DOHH2 (cell line): ENCODE data around the gene RBM6.
"Not testable (repeated sequence)": the region's sequence is repeated elsewhere in the genome, so short reads cannot be mapped to it uniquely, and the experiment has no call there.

Source experiments
- H3F3A ChIP-seq: fragments of 200-600 bp; sonication (generic), shearing (Covaris generic); 2 replicates; pipeline ENCODE4 v1.6.0; 2016; ENCODE audit warnings: antibody characterized with exemption, mild to moderate bottlenecking; ENCODE audit not compliant: control insufficient read depth, insufficient read depth
- H3K27ac ChIP-seq: fragments of 200-600 bp; sonication (generic); 2 replicates; pipeline ENCODE4 v1.5.1; 2014; ENCODE audit warnings: low read depth, mild to moderate bottlenecking, low read length, moderate library complexity
- H3K27me3 ChIP-seq: fragments of 200-600 bp; sonication (generic); 2 replicates; pipeline ENCODE4 v1.6.1; 2014; ENCODE audit warnings: mild to moderate bottlenecking, low read length, mixed read lengths; ENCODE audit not compliant: control insufficient read depth
- H3K36me3 ChIP-seq: fragments of 200-600 bp; sonication (generic); 2 replicates; pipeline ENCODE4 v1.6.1; 2014; ENCODE audit warnings: mild to moderate bottlenecking, low read length, moderate library complexity, mixed read lengths; ENCODE audit not compliant: control insufficient read depth
- H3K4me1 ChIP-seq: fragments of 200-600 bp; sonication (generic); 2 replicates; pipeline ENCODE4 v1.6.1; 2014; ENCODE audit warnings: mild to moderate bottlenecking, low read length, mixed read lengths; ENCODE audit not compliant: control insufficient read depth
- H3K4me2 ChIP-seq: fragments of 200-600 bp; sonication (generic); 2 replicates; pipeline ENCODE4 v1.6.0; 2014; ENCODE audit warnings: mild to moderate bottlenecking, low read length, moderate library complexity
- H3K4me3 ChIP-seq: fragments of 200-600 bp; sonication (generic); 2 replicates; pipeline ENCODE4 v1.5.1; 2014; ENCODE audit warnings: mild to moderate bottlenecking, low read length, mixed read lengths
- H3K79me2 ChIP-seq: fragments of 200-600 bp; sonication (generic); 2 replicates; pipeline ENCODE4 v1.6.1; 2014; ENCODE audit warnings: mild to moderate bottlenecking, low read length, mixed read lengths; ENCODE audit not compliant: control insufficient read depth
- H3K9me2 ChIP-seq: fragments of 200-600 bp; sonication (generic); replicated peaks from 2 replicates; pipeline ENCODE4 v1.6.1; 2014; ENCODE audit warnings: mild to moderate bottlenecking, low read length, mixed read lengths; ENCODE audit not compliant: control insufficient read depth
- H3K9me3 ChIP-seq: fragments of 200-600 bp; sonication (generic); 2 replicates; pipeline ENCODE4 v1.6.1; 2014; ENCODE audit warnings: antibody characterized with exemption, low read length, mixed read lengths; ENCODE audit not compliant: control insufficient read depth, insufficient read depth
- H4K20me1 ChIP-seq: fragments of 200-600 bp; sonication (generic); 2 replicates; pipeline ENCODE4 v1.6.0; 2014; ENCODE audit warnings: low read depth, mild to moderate bottlenecking, antibody characterized with exemption, low read length, moderate library complexity; ENCODE audit not compliant: control insufficient read depth, insufficient read depth
- EZH2phosphoT487 ChIP-seq: fragments of 200-600 bp; sonication (generic); IDR thresholded peaks from 2 replicates; pipeline ENCODE4 v1.6.1; 2017; ENCODE audit warnings: borderline replicate concordance, mild to moderate bottlenecking, antibody characterized with exemption, low read length, moderate library complexity, mixed read lengths
- TF ChIP-seq, protein P1 (sequence below): fragments of 200-600 bp; sonication (generic); IDR thresholded peaks from one replicate; pipeline ENCODE4 v1.5.1; 2014; ENCODE audit warnings: antibody characterized with exemption, mild to moderate bottlenecking, low read depth, low read length; ENCODE audit not compliant: poor library complexity, severe bottlenecking

Gene RBM6

DNA sequence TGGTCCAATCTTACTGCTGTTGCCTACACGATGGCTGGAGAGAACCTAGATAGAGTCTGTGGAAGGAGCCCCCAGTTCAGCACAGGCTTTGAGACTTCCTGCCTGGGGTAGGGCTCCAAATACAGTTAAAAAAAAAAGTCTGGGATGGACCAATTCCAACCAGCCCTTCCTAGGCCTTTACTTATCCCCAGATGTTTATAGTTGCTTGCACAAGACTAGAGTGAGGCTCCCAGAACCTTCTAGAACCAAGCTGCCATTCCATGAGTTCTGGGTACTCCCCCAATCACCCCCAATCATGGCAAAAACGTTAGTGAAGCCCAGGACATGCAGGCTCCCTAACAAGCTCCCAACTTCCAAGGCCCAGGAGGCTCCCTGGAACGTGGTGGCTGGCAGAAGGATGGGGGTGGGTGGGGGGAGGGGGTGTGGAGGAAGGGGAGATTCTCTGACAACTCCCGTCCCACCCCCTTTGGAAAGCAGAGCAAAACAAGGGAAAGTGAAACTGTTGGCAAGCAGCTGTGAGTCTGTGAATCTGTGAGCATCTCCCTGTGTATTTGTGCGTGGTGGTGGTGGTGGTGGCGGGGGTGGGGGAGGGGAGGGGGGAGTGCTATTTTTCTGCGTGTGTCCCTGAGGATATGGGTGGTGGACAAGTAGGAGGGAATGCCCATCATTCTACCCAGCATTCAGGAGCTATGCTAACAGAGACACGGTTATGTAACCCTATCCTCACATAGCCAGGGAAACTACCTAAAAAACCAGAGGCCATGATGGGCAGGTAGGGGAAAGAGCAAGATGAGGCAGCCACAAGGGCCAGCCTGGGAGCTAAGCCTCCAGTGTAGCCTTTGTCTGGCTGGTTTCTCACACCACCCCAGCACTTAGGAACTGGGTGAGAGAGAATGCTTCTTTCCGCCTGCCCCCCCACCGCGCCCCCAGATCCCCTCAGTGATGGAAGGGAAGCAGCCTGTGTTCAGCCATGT is 38.3 kb upstream of the RBM6 start:
- no peak overlapping the region for H3K27ac ChIP-seq
- no peak overlapping the region for H3K4me2 ChIP-seq
- H3K9me2 ChIP-seq = no peaks in the 10 kb centered on the region
- H3F3A ChIP-seq = no peaks in the 10 kb centered on the region; the same call in 1 of the 2 replicates
- no peaks in the 10 kb centered on the region for H4K20me1 ChIP-seq
- H3K79me2 ChIP-seq = peaks cover 11% of the 10 kb centered on the region
- H3K36me3 ChIP-seq = no peaks in the 10 kb centered on the region
- H3K4me1 ChIP-seq = peaks cover 52% of the 10 kb centered on the region
- H3K4me3 ChIP-seq = no peak overlapping the region
- no peaks in the 10 kb centered on the region for H3K27me3 ChIP-seq
- no peaks in the 10 kb centered on the region for H3K9me3 ChIP-seq
- TF ChIP-seq EZH2phosphoT487 = no peak
- TF ChIP-seq, protein P1, sequence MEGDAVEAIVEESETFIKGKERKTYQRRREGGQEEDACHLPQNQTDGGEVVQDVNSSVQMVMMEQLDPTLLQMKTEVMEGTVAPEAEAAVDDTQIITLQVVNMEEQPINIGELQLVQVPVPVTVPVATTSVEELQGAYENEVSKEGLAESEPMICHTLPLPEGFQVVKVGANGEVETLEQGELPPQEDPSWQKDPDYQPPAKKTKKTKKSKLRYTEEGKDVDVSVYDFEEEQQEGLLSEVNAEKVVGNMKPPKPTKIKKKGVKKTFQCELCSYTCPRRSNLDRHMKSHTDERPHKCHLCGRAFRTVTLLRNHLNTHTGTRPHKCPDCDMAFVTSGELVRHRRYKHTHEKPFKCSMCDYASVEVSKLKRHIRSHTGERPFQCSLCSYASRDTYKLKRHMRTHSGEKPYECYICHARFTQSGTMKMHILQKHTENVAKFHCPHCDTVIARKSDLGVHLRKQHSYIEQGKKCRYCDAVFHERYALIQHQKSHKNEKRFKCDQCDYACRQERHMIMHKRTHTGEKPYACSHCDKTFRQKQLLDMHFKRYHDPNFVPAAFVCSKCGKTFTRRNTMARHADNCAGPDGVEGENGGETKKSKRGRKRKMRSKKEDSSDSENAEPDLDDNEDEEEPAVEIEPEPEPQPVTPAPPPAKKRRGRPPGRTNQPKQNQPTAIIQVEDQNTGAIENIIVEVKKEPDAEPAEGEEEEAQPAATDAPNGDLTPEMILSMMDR = no peak

DNA sequence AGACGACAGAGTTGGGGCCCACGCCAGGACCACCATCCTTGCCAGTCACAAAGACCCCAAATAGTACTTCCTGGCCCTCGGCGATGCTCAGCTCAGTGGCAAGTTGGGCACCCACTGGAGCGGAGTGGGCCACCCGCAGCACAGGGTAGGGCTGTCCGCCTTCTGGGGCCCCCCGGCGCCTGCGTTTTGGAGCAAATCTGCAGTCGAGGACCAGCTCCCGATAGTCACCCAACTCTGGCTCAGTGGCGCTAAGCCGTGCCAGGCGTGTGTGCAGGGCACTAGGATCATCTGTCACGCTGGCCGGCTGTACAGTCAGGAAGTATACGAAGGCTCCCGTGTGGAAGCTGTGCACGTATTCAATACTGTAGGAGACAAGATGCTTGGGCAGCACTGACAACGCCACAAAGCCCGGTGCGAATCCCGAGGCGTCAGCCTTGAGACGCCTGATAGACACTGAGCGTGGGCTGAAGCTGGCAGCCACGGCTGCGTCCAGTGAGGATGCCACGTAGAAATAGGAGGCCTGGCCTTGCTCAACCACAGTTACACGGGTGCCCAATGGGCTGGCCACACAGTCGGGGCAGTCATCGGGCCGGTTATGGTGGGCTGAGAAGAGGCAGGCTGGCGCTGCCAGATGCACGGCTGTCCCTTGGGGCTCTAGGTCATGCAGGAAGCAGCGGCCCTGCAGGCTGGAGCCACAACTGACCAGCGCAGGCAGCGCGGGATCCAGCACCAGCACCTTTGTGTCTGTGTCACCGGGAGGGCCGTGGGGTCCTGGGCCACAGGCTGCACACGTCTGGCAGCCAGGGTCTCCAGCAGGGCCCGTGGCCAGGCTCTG is 37.2 kb upstream of the RBM6 start:
- Histone ChIP-seq H3K36me3 (no peaks in the 10 kb centered on the region), H3K9me2 (no peaks in the 10 kb centered on the region), H3K4me3 (no peak overlapping the region), H3K4me1 (peaks cover 55% of the 10 kb centered on the region), H3K4me2 (no peak overlapping the region), H3K79me2 (peaks cover 11% of the 10 kb centered on the region), H3F3A (no peaks in the 10 kb centered on the region; the same call in 1 of the 2 replicates), H3K27me3 (no peaks in the 10 kb centered on the region), H3K9me3 (no peaks in the 10 kb centered on the region), H4K20me1 (no peaks in the 10 kb centered on the region), H3K27ac (no peak overlapping the region)
- TF ChIP-seq EZH2phosphoT487 = no peak
- TF ChIP-seq, protein P1 = no peak

DNA sequence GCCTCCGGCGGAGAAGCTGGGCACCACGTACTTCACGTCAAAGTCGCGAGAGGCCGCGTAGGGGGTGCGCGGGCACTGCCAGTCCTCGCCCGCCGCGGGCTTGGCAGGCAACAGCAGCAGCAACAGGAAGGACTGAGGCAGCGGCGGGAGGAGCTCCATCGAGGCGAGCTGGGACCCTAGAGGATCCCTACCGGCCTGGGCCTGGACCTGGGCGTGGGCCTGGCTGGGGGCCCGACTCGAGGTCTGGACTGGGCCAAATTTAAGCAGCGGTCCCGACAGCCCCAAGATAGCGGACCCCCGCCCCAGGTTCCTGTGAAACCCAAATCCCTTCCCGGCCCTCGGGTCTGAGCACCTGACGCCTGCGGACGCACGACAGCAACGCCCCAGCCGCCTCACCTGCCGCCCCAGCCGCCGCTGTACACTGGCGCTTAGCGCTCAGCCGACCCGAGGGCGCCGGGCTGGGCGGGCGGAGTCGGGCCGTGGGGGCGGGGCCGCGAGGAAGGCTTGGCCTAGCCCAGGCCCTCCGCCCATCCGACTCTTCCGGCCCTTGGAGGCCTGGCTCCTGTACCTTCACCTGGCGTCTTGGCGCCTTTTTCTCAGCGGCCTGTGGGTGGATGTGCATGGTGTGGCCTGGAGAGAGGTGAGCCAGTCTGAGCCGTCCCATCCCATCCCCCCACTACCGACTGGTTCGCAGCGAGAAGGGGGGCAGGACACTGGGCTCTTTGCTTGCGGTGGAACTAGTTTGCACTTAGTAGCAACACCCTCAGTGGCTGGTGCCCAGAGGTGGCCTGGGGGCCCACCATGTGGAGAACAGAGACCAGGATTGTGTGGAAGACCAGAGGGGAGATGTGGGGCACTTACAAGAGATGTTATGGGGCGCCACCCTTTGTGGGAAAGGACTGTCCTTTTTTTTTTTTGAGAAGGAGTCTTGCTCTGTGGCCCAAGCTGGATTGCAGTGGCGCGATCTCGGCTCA is 36.2 kb upstream of the RBM6 start, which contains the start of gene MST1R:
MST1R (minus strand) TSS at position 423 of the 974 bp plus-strand sequence; CDS start at position 159, 264 bp downstream.
- Histone ChIP-seq H3K79me2 (peaks cover 11% of the 10 kb centered on the region), H3K27me3 (no peaks in the 10 kb centered on the region), H3K9me2 (no peaks in the 10 kb centered on the region), H3K4me2 (peak within 1 kb of the TSS; percentile 100), H4K20me1 (no peaks in the 10 kb centered on the region), H3K9me3 (no peaks in the 10 kb centered on the region), H3K36me3 (no peaks in the 10 kb centered on the region; the same call in 1 of the 2 replicates), H3F3A (no peaks in the 10 kb centered on the region; the same call in 1 of the 2 replicates), H3K4me1 (peaks cover 55% of the 10 kb centered on the region), H3K27ac (peak within 1 kb of the TSS; percentile 73), H3K4me3 (peak within 1 kb of the TSS; percentile 87)
- TF ChIP-seq EZH2phosphoT487 = no peak
- TF ChIP-seq, protein P1 = no peak

DNA sequence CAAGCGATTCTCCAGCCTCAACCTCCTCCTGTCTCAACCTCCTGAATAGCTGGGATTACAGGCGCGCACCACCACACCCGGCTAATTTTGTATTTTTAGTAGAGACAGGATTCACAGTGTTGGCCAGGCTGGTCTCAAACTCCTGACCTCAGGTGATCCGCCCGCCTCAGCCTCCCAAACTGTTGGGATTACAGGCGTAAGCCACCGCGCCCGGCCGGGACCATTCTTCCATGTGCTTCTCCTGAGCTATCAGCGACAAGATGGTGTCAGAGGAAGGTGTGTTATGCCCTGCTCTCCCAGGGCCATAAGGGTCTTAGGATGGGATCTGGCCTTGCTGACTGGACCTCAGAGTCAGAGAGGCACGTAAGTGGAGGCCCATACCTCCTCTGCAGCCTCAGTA is 35.5 kb upstream of the RBM6 start:
- not testable (repeated sequence) for H3K9me3 ChIP-seq, H3K27me3 ChIP-seq, H3K36me3 ChIP-seq, H3F3A ChIP-seq, H4K20me1 ChIP-seq, H3K9me2 ChIP-seq
- peak overlapping the region; percentile 87 for H3K4me3 ChIP-seq
- peaks cover 11% of the 10 kb centered on the region for H3K79me2 ChIP-seq
- H3K4me2 ChIP-seq = peak overlapping the region; percentile 100
- H3K27ac ChIP-seq = peak overlapping the region; percentile 73
- H3K4me1 ChIP-seq = peaks cover 55% of the 10 kb centered on the region
